Measurements from ENCODE around the gene BTLA.
"Not testable (repeated sequence)": the region's sequence is repeated elsewhere in the genome, so short reads cannot be mapped to it uniquely, and the experiment has no call there.

BTLA gene

DNA sequence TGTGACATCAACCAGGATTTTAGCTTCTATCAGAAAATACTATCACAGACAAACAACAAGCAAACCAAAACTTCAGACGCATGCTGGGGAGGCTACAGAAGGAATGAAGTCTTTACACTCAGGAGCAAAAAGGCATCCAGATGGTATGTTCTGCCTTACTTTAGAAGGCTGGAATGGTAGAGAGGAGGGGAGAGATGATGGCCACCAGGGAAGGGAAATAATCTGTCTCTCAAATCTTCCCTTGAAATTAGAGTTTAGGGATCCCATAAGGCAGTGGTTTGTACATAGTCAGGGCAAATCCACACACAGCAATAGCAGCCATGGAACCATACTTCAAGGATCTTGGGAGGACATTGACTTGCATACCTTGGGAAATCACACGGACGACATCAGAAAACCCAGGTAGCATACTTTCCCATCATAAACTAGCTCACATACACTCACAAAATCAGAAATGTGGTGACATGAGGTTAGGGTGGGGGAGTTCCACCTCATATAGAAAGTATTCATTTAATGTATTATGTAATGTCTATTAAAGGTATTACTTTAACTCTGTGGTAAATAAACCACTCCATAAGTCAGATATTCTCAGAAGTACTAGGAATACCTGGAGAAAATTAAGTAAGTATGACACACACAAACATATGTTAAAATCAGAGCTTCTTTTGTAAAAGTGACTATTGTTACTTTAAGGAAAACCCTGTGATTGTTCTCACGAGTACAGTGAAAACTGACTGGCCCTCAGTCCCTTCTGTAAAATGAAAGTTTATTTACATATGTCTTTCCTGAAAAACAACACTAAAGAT is 9.4 kb downstream of the BTLA start:
- no peak for DNase-seq

DNA sequence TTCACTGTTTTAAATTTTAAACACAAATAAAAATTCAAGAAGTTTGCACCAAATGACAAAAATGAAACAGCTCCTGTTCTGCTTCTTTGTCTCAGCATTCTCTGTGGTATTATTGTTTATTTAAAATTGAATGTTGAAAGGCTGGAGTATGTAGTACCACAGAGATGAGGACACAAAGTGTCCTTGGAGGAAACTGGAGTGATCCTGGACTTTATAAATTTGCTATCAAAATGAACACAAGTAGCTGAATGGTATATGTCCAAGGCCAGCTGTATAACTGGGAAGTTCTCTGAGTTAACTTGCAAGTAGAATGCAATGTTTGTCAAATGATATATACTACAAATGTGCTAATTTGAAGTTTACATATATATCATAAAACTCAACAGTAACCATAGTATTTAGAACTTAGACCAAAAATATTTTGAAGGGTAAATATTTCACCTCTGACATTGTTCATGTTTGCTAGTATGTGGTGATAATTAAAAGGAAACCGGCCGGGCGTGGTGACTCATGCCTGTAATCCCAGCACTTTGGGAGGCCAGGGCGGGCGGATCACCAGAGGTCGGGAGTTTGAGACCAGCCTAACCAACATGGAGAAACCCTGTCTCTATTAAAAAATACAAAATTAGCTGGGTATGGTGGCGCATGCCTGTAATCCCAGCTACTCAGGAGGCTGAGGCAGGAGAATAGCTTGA is 12.3 kb downstream of the BTLA start:
- DNase-seq, result no peak

DNA sequence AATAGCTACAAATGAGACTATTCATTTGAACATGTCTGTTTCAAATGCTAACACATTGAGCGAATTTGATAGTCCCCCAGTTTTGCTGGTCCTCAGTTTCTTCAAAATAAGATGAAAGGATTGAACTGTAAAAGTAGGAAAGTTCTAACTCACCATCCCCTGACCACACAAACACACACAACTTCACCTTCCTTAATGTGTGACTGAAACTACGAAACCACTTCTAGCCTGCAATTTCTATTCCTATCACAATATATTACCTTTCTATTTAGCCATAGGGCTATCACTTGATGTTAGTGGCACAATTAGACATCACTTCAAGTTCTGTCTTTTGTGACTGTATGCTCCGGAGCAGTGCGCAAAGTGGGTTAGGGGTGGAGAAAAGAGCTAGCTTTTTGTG is 14.9 kb downstream of the BTLA start:
- no peak for DNase-seq

DNA sequence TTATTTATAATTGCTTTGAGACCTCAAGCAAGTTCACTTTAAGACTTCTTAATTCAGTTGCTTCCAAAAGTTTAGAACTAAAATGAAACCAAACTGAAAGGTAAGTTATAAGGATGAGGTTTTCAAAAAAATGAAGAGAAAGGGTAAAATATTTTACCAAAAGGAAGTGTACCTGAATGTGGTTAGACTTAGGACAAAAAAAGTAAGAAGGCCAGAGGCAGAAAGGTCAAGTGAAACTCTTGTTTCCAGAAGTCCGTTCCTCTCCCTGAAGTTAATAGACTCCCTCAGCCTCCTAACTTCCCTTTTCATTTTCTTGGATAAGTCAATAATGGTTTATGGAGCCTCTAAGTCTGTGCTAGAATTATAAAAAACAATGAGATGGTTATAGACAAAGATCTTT is 16.6 kb downstream of the BTLA start:
- no peak for DNase-seq

DNA sequence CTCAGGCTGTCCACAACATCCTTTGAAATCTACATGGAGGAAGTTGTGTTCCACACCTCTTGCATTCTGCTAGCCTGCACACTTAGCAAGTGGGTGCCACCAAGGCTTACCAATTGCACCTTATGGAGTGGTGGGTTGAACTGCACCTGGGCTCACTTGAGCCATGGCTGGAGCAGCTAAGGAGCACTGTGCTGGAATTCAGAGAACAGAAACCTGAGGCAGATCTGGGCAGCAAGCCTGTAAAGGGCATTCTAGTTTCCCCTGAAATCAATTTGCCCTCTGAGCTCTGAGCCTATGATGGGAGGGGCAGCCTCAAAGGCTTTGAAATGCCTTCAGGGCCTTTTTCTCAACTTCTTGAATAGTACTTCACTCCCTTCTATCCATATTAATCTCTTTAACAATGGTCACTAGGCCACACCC is 18.0 kb downstream of the BTLA start:
- no peak for DNase-seq

DNA sequence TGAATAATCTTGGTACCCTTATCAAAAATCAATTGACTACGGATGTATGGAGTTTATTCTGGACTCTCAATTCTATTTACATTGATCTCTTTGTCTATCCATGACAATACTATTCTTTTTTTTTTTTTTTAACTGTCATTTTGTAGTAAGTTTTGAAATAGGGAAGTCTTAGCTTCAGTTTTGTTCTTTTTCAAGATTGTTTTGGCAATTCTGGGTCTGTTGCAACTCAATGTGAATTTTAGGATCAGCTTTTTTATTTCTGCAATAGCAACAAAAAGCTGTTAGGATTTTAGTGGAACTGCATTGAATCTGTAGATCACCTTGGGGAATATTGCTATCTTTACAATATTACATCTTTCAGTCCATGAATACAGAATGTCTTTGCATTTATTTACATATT is 21.4 kb downstream of the BTLA start:
- no peak for DNase-seq

DNA sequence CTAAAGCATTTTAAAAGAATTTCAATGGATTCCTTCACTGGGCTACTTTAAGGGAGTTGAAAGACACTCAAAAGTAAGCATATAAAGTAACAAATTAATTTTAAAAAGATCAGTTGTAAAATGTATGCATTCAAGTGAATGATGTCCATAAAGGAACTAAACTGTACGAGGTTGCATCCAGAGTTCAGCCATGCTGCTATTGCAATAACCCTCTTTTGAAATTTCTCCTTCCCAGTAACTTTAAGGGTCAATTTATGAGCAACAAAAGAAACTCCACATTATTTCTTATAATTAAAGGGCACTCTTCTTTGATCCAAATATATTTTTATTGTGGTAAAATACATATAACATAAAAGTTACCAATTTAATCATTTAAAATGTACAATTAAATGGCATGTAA is 22.9 kb downstream of the BTLA start:
- no peak for DNase-seq

DNA sequence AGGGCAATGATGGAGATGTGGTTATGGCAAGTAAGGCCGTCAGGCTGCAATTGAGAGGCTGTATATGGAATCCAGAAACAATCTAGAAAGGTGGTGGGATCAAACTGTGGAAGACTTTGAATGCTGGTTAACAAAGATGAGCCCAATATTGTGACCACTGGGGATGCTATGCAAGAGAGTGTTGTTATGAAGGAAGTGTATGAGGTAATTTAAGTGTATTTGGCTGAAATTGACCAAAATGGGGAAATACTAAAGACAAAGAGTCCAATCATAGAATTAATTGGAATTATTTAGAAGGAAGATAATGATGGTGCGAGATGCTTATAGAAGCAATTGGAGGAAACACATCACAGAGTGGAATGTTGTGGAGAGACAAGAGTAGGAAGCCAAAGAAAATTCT is 24.5 kb downstream of the BTLA start:
- DNase-seq, result no peak

DNA sequence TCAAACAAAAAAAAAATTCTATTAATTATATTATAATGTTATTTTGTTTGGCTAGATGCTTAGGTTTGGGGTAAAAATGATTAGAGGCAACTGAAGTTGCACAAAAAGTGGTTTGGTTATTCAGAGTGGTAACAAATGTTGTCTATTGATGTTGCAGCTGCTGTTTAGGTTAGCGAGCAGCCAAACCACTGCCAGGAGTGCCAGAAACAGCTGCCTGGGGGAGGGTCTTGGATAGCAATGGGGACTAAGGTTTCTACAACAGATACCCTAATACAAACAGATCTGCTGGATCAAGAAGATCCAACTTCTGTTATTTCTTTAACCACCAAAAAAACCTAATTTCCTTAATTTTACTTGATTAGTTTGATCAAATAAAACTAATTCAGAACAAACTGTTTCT is 26.6 kb downstream of the BTLA start:
- no peak for DNase-seq

DNA sequence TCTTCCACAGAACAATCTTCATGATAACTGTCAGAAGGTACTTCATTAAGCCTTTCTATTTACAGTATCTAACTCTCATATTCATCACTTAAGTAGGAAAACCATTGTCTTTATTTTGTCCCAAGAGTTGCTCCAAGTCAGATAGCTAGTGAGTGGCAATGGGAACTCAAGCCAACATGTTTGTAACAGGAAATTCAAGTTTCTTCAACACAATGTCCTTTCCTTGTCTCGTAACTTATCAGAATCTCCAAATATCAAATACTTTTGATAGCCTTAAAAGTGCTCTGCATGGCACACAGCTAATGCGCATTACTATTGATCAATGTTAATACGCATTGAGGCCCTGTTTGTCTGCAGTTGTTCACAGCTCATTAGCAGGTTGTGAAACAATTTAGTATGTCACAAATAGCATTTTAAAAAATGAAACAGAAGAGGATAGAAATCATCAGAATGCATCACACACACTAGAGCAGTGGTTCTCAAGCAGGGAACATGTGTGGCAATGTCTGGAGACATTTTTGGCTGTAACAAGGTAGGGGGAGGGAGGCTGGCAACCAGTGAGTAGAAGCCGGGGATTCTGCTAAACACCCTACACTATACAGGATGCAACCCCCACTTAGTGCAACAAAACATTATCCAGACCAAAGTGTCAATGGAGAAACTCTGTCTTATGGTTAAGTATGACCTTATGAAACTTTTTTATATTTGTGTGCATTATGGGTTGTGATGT is 27.5 kb downstream of the BTLA start:
- no peak for DNase-seq

DNA sequence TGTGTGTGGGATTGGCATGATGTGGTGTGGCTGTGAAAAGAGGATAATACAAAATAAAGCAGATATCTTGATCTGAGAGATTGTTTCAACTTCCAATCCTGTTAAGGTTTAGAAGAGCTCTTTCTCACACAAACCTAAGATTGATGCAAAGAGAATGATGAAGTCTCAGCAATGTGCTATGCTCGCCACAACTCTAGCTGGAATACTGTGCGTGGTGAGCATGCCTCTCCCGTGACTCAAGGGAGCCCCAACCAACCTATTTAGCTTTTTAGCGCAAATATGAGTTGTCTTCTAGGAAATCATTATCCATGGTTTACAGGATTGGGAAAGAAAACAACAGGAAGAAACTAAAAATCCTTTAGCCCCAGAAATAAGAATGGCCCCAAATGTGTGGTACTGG is 28.5 kb downstream of the BTLA start:
- DNase-seq, result no peak

DNA sequence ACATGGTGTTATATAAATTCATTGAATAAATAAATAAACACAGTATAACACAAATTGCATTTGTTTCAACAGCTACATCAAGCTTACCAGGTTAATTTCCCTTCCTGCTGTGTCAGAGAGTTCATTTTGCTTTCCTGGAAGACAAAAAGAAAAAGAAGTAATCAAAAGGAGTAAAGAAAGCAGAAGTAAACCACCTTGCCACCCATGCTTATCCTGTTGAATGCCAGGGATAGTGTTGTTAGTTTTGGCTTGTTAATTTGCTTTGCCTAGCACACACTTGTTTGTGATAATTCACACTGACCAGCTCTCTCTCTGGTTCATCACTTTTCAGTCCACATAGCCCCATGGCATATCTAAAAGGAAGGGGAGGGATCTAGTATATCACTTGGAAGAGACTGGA is 29.6 kb downstream of the BTLA start:
- no peak for DNase-seq

DNA sequence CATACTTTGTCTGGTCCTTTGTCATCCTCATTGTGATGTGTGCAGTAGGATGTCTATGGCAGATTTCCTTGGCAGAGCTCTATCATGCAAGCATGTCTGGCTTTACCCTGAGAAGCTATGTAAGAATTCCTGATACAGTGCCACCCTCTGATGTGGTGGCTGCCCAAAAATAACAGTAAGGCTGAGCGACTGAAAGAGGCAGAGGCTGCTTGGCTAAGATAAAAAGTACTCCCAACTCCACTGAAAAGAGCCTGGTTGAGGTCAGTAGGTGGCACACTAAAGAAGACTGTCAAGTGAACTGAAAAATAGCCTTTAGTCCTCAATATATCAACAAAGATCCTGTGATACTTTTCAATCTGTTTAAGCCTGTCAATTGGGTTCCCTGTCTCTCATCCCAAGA is 31.7 kb downstream of the BTLA start:
- no peak for DNase-seq

DNA sequence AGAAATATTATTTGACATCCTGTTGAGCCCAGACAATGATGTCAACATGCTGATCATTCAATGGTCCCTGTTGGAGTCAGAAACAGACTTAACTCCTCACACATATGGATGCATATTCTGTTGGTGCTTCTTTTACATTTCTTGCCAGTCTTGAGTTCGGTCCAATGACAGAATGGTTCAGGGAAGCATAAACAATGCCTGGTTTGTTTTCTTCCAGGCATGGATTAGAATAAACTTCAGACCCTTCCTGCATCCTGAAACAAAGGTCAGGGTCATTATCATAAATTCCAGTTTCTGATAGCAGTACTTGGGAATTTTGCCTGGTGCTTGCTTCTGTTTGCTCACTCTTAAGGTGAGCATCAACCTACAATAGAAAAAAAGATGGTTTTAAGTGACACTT is 33.3 kb downstream of the BTLA start:
- no peak for DNase-seq

DNA sequence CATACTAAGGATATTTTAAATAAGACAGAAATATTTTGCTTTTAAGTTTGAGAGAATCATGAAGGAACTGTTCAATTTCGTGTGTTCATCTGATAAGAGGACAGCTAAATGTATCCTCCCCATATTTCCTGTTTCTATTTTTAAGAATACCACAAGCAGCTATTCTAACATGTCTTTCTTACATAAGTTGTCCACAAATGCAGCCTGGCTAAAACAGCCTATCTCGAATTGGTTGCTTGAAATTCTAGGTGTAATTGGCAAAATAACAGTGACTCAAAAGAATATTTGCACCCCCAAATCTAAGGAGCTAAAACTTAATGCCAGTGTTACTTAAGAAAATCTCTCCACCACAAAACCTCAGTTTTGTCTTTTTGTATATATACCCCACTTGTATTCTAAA is 35.0 kb downstream of the BTLA start:
- no peak for DNase-seq

DNA sequence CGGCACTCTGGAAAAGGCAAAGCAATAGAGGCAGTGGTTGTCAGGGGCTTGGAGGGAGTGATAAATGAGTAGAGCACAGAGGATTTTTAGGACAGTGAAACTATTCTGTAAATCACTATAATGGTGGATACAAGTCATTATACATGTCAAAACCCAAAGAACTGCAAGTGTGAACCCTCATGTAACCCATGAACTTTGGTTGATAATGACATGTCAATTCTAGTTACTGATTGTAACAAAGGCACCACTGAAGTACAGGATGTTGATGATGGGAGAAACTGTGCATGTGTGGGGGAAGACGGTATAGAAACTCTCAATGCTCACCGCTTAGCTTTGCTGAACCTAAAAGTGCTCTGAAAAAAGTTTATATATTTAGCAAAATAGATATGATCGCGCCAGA is 36.0 kb downstream of the BTLA start:
- DNase-seq, result no peak

DNA sequence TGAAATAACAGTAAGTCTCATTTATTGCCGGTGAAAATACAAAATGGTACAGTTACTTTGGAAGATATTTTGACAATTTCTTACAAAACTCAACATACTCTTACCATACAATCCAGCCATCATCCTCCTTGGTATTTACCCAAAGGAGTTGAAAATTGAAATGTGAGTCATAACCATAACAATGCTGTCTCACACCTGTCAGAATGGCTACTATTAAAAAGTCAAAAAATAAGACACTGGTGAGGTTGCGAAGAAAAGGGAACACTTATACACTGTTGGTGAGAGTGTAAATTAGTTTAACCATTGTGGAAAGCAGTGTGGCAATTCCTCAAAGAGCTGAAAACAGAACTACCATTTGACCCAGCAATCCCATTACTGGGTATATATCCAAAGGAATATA is 37.5 kb downstream of the BTLA start:
- DNase-seq, result not testable (repeated sequence)

DNA sequence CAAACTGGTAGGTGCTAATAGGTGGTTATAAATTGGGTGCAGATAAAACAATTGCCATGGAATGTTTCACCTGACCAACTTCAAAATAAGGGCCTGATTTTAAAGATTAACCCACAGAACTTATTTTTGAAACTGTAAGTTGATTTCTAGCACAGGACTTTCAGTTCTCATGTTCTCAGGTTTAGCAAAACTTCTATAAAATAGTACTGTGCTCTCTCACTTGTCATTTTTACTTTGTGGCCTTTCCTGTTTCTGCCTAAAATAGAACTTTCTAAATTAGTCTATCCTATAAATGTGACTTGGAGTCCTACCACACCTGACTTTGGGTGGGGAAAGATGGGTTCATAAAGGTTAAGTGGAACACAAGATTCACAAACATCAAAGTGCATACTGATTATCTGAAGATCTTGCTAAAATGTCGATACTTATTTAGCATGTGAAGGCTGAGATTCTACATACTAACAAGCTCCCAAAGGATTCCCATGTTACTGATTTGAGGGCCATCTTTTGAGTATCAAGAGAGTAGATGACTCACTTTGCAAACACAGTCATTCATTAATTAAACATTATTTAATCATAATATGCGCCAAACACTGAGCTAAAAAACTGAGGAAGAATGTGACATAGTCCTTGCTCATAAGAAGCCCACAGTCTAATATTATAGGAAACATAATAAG is 38.6 kb downstream of the BTLA start:
- no peak for DNase-seq

DNA sequence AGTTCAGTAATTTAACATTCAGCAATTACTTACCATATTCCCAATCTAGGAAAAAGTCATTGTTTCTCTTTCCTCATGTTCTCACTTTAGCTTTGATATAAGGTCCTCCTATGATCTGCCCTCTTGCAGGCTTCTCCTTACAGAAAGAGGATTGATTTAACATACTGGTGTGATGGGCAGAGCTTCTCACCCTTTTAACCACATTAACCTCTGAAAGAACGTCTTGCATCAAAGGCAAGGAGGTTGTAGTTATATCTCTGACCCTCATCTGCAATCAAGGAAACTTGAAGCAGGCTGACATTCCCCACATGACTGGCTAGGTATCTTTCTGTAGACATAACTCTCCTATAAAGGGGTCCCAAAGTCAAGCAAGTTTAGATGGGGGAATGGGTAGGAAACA is 39.5 kb downstream of the BTLA start:
- no peak for DNase-seq

DNA sequence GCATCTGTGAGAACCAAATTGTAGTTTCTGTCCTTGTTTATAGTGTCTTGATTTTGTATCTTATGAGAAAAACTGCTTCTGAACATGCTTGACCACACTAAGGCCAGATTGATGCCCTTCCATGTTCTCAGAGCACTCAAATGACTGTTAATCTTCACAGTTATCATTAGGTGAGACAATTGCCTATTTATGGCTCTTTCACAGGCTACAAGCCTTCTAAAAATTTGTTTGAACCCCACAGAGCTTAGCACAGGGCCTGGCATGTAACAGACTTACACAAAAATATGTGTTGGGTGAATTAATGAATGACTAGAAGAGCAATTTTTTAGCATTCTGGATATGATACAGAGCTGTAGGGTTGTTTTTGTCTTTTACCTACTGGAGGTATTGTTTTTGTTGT is 43.1 kb downstream of the BTLA start:
- DNase-seq, result no peak

DNA sequence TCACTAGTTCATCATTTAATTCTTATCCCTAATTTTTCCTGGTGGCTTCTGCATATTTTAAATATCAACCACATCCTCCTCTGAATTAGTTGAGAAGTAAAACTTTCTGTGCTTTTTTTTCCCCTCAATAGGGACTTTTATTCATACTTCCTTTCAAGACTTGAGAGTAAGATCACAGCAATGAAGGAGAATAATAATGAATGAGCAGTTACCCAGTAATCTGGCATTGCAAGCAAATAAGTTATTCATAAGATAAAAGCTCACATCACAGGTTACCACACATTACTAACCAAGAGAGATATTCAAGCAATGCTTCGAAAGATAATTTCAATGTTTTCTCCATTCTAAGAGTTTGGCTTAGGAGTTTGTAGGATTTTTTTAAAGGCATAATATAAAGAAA is 50.3 kb downstream of the BTLA start:
- DNase-seq, result no peak

DNA sequence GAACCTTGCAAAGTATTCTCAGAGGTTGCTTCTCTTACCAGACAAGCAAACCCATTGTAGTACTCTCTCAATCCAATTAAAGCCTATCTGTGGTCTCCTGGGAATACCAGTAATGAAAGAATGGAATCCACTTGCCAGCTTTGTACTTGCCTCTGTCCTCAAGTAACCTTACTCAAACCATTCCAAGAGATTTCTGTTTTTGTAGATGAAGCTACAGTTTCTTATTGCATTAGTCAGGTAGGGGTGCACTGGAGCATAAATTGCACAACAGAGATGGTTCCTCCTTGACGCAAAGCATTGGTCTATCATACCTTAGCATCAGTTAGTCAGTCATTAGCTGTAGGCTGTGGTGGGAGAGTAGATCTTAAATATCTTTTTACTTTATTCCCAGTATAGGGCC is 52.9 kb downstream of the BTLA start:
- DNase-seq, result no peak

DNA sequence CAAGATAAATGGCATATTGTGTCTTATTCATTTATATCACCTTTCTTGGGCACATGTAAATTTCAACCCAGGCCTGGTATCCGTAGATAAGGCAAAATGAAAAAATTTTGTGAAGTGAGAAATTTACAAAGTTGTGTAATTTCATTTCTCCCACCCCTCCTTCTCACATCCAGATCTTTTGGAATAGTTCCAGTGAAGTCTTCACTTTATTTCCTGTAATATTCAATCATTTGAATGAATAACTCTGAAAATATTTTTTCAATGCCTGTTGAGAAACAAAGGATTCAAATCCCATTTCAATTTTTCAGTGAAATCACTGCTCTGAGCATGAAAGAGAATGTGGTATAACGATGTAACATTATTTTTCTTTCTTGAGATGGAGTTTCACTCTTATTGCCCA is 53.4 kb downstream of the BTLA start:
- no peak for DNase-seq
